Measurements from ENCODE around the gene MBD5. TPM values are rescaled to one million over a fixed set of nuclear protein-coding genes. Genes with fewer than 3 reads are reported as not detected.

Gene MBD5
- total RNA-seq, 1 donor from 2014 or later: 95.4 TPM

GRCh38 chr2:148124271-148124670, 103.4 kb downstream of the MBD5 start:
- Mint-ChIP-seq H3K4me1 (ENCODE audit: low read depth, unreplicated experiment) (peaks cover 4% of the 10 kb centered on the region), H3K4me3 (ENCODE audit: unreplicated experiment) (no peak overlapping the region), H3K36me3 (ENCODE audit: unreplicated experiment) (no peaks in the 10 kb centered on the region), H3K27ac (ENCODE audit: unreplicated experiment) (no peak overlapping the region), H3K9me3 (ENCODE audit: unreplicated experiment) (no peaks in the 10 kb centered on the region), H3K27me3 (ENCODE audit: unreplicated experiment) (no peaks in the 10 kb centered on the region)
- no peak for DNase-seq
- TF ChIP-seq, protein P1, sequence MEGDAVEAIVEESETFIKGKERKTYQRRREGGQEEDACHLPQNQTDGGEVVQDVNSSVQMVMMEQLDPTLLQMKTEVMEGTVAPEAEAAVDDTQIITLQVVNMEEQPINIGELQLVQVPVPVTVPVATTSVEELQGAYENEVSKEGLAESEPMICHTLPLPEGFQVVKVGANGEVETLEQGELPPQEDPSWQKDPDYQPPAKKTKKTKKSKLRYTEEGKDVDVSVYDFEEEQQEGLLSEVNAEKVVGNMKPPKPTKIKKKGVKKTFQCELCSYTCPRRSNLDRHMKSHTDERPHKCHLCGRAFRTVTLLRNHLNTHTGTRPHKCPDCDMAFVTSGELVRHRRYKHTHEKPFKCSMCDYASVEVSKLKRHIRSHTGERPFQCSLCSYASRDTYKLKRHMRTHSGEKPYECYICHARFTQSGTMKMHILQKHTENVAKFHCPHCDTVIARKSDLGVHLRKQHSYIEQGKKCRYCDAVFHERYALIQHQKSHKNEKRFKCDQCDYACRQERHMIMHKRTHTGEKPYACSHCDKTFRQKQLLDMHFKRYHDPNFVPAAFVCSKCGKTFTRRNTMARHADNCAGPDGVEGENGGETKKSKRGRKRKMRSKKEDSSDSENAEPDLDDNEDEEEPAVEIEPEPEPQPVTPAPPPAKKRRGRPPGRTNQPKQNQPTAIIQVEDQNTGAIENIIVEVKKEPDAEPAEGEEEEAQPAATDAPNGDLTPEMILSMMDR (IDR thresholded peaks at IDR 0.05; ENCODE audit: partially characterized antibody, unreplicated experiment): no peak

- no peaks in the 10 kb centered on the region for H3K36me3 Mint-ChIP-seq (ENCODE audit: unreplicated experiment)
- no peak for DNase-seq
- H3K27me3 Mint-ChIP-seq (ENCODE audit: unreplicated experiment): no peaks in the 10 kb centered on the region
- TF ChIP-seq, protein P1 (IDR thresholded peaks at IDR 0.05; ENCODE audit: partially characterized antibody, unreplicated experiment): no peak
- H3K9me3 Mint-ChIP-seq (ENCODE audit: unreplicated experiment): no peaks in the 10 kb centered on the region
- no peak overlapping the region for H3K4me3 Mint-ChIP-seq (ENCODE audit: unreplicated experiment)
- no peak overlapping the region for H3K27ac Mint-ChIP-seq (ENCODE audit: unreplicated experiment)
- H3K4me1 Mint-ChIP-seq (ENCODE audit: low read depth, unreplicated experiment): no peaks in the 10 kb centered on the region
Observed at GRCh38 chr2:148130581-148130980, 109.7 kb downstream of the MBD5 start.

DNA sequence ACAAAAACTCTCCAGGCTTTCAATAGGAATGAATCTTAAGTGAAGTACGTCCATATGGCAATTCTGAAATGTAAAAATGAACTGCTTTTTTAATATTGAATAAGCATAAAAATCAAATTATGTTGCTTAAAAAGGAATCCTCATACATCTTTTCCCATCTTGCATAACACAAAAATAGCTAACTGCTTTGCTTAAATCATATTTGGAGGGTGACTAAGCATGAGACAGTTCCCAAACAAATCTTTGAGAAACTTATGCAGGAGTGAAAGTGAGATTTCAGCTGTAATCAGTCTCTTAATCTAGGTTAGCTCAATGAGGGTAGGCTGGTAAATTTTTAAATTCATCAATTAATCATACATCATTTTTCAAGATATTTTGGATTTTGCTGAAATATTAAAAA, 111.5 kb downstream of the MBD5 start:
- DNase-seq: no peak

DNA sequence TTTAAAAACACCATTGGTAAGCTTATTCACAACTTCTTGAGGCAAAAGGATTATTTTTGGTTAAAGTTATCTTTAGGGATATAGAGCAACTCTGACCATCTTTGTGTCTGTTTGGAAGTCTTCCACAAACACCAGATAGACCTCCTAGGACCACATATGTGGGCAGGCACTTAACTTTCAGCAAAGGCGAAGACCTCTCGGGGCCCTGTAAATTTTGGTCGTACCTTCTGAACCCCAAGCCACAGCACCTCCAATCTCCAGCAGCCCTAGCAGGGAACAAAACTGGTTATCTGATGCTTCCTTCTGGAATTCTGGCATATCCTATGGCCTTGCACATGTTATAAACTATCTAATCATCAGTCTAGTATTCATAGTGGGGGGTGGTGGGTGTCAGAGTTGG, 114.8 kb downstream of the MBD5 start:
- no peak overlapping the region for H3K4me3 Mint-ChIP-seq (ENCODE audit: unreplicated experiment)
- no peaks in the 10 kb centered on the region for H3K9me3 Mint-ChIP-seq (ENCODE audit: unreplicated experiment)
- no peaks in the 10 kb centered on the region for H3K36me3 Mint-ChIP-seq (ENCODE audit: unreplicated experiment)
- TF ChIP-seq, protein P1 (IDR thresholded peaks at IDR 0.05; ENCODE audit: partially characterized antibody, unreplicated experiment): no peak
- H3K27ac Mint-ChIP-seq (ENCODE audit: unreplicated experiment): no peak overlapping the region
- H3K27me3 Mint-ChIP-seq (ENCODE audit: unreplicated experiment): no peaks in the 10 kb centered on the region
- H3K4me1 Mint-ChIP-seq (ENCODE audit: low read depth, unreplicated experiment): peaks cover 7% of the 10 kb centered on the region
- no peak for DNase-seq

More for the DNA sequence above, 111.5 kb downstream of the MBD5 start:
- Mint-ChIP-seq H3K27me3 (ENCODE audit: unreplicated experiment) (no peaks in the 10 kb centered on the region), H3K4me3 (ENCODE audit: unreplicated experiment) (no peak overlapping the region), H3K27ac (ENCODE audit: unreplicated experiment) (no peak overlapping the region), H3K9me3 (ENCODE audit: unreplicated experiment) (no peaks in the 10 kb centered on the region), H3K4me1 (ENCODE audit: low read depth, unreplicated experiment) (no peaks in the 10 kb centered on the region), H3K36me3 (ENCODE audit: unreplicated experiment) (no peaks in the 10 kb centered on the region)
- TF ChIP-seq, protein P1 (IDR thresholded peaks at IDR 0.05; ENCODE audit: partially characterized antibody, unreplicated experiment): no peak

DNA sequence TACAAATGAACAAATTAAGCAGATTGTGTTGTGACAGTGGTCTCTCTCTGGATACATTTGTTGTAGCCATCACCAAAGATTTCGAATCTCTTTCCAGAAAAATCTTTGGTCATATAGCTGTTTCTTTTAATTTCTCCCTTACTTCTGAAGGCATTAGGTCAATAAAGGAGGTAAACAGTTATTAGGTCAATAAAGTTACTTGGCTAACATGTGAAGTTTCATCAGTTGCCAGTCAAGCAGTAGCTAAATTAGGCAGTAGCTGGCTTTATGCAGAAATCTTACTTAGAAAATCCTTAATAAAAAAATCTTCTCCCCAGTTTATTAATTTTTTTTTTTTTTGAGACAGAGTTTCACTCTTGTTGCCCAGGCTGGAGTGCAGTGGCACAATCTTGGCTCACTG, 115.5 kb downstream of the MBD5 start:
- H3K4me3 Mint-ChIP-seq (ENCODE audit: unreplicated experiment): no peak overlapping the region
- H3K9me3 Mint-ChIP-seq (ENCODE audit: unreplicated experiment): no peaks in the 10 kb centered on the region
- no peak for DNase-seq
- TF ChIP-seq, protein P1 (IDR thresholded peaks at IDR 0.05; ENCODE audit: partially characterized antibody, unreplicated experiment): no peak
- no peak overlapping the region for H3K27ac Mint-ChIP-seq (ENCODE audit: unreplicated experiment)
- no peaks in the 10 kb centered on the region for H3K36me3 Mint-ChIP-seq (ENCODE audit: unreplicated experiment)
- no peaks in the 10 kb centered on the region for H3K27me3 Mint-ChIP-seq (ENCODE audit: unreplicated experiment)
- H3K4me1 Mint-ChIP-seq (ENCODE audit: low read depth, unreplicated experiment): peaks cover 7% of the 10 kb centered on the region

Measured in glutamatergic neuron (in vitro differentiated cells).